Astrocyte of the cerebellum (primary cell): ENCODE results near the gene MSMB.

Source experiments
- DNase-seq: peaks from one replicate; pipeline ENCODE4 v3.0.0-alpha.2; 2011; ENCODE audit warnings: low read depth
- H3K4me3 ChIP-seq: 2 replicates; pipeline ENCODE4 v1.5.1; 2011; ENCODE audit warnings: mild to moderate bottlenecking, low read depth, low read length, moderate library complexity
- in situ Hi-C: cut with HindIII; loops from 2 replicates; pipeline ENCODE4 v1.10.0; 2017; ENCODE audit warnings: low sequenced_read_pairs
- TF ChIP-seq, protein P1 (sequence below): IDR thresholded peaks from 2 replicates; pipeline ENCODE4 v1.5.1; 2012; ENCODE audit warnings: low read length, low read depth, moderate library complexity, mild to moderate bottlenecking; ENCODE audit errors: missing control alignments

MSMB gene

DNA sequence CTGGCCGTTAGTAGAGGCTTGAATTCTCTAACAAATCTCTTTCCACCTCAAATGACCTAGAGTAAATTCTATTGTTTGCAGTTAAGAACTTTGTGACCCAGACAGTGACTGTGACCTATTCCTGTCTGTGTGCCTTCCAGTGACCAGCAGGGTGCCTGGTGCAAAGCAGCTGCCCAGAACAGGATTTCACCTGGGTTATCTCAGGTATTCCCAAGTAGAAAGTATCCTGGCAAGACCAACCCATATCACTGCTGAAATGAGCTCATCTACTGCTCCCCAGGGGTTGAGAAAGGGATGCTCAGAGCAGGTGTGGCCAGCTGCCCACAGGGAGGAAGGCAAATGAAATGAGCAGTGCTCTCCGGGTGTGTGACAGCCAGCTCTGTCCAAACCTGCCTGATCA lies 2.1 kb upstream of the MSMB start:
- TF ChIP-seq, protein P1, sequence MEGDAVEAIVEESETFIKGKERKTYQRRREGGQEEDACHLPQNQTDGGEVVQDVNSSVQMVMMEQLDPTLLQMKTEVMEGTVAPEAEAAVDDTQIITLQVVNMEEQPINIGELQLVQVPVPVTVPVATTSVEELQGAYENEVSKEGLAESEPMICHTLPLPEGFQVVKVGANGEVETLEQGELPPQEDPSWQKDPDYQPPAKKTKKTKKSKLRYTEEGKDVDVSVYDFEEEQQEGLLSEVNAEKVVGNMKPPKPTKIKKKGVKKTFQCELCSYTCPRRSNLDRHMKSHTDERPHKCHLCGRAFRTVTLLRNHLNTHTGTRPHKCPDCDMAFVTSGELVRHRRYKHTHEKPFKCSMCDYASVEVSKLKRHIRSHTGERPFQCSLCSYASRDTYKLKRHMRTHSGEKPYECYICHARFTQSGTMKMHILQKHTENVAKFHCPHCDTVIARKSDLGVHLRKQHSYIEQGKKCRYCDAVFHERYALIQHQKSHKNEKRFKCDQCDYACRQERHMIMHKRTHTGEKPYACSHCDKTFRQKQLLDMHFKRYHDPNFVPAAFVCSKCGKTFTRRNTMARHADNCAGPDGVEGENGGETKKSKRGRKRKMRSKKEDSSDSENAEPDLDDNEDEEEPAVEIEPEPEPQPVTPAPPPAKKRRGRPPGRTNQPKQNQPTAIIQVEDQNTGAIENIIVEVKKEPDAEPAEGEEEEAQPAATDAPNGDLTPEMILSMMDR, result no peak
- in situ Hi-C loops, result no loop called here

DNA sequence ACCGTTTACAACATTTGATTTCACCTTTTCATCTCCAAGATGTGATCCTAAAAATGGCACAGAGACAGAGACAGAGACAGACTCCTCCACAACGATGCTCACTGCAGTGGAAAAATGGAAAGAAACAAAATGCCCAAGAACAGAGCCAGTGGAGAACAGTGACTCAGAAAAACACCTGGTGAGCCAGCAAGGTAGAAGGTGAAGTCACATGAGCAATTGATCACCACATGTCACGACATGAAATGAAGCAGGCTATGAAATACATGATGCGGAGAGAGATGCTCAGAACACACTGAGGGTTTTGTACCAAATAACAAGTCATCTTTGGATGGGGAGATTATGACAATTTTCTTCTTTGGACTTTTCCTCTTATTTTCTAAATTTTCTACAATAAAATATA lies 3.5 kb downstream of the MSMB start:
- no peak overlapping the region for H3K4me3 ChIP-seq
- in situ Hi-C loops, result no loop called here
- TF ChIP-seq, protein P1, result no peak
- no peak for DNase-seq

More for the DNA sequence above, 2.1 kb upstream of the MSMB start:
- H3K4me3 ChIP-seq, result no peak overlapping the region
- no peak for DNase-seq

DNA sequence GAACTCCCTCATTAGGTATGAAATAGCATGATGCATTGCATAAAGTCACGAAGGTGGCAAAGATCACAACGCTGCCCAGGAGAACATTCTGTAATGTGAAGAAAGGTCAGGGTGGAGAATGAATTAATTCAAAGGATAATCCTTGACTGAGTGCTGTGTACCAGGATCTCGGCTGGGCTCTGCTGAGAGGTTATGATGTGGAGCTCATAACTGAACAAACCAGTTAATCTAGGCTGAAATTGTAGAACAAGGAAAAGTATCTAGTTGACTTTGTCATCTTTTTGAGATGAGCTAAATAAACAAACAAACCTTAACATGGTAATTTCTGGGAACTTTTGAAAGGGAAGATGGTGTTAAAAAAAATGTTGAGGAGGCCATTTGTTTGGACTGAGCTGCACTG lies 6.1 kb downstream of the MSMB start:
- no peak overlapping the region for H3K4me3 ChIP-seq
- in situ Hi-C loops, result no loop called here
- TF ChIP-seq, protein P1, result no peak

DNA sequence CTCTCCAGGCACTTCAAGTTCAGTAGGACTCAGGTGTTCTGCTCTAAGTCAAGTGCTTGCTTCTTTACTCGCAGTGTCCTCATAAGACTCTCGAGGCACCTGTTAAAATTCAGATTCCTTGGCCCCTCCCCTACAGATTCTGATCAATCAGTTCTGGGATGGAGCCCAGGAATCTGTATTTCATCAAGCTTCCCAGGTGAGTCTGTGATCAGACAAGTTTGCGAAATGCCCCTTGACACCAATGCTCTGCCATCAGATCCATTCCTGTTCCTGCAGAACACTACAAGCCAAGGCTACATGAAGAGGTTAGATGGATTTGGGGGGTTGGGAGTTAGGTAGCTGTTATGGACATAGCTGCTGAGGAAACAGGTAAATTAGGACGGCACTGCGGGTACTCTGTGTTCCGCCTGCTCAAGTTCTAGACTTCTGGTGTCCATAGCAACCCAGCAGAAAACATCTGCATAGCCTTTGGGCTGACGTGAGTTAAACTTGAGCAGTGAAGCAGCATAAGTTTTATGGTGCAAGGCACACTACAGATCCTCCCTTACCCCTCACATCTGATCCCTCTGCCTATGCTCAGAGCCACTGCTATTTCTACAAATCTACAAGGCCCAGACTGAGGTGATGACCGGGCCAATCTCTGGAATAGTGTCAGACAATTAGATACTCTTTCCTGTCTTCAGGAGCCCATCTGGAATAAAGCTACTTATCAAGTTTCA lies 8.8 kb downstream of the MSMB start:
- no peak overlapping the region for H3K4me3 ChIP-seq
- no peak for DNase-seq
- in situ Hi-C loops, result no loop called here
- TF ChIP-seq, protein P1, result no peak

More for the DNA sequence above, 6.1 kb downstream of the MSMB start:
- DNase-seq, result no peak

DNA sequence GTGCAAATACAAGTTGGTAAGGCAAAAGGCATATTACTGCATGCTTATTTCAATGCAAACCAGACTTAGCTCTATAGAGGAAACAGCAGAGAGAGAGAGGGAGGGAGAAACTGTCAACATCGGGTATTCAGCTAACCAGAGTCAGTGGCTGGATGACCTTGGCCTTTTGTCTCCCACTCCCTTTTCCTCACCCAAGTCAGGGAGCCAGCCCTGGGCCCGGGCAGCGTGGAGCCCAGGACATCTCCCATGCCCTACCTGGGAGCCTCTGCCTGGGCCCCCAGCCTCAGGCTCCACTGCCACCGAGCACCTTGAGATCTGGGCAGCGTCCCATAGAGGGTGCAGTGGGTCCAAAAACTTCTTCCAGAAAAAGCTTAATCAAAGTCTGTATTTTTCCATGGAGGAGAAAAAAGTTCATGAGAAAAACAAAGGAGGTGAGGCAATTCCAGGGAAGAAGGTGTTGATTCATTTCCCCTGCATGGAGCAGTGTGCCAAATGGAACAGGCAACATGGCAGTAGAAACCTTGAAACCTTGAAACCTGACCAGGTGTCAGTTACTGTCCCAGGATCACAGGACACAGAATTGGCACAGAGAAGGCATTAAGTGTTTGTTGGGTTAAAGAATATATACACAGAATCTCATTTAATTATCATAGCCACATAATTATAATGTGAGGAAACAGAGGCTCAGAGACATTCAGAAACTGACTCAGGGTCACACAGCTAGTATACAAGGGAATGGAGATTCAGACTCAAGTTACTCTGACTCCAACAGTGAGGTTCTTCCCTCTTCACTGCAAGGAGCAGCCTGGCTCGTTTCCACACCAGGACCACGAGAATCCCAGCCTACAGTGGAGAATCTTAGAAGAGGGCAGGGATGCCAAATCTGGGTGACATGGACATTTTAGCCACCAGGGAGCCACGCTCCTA lies 9.9 kb downstream of the MSMB start:
- TF ChIP-seq, protein P1, result no peak

DNA sequence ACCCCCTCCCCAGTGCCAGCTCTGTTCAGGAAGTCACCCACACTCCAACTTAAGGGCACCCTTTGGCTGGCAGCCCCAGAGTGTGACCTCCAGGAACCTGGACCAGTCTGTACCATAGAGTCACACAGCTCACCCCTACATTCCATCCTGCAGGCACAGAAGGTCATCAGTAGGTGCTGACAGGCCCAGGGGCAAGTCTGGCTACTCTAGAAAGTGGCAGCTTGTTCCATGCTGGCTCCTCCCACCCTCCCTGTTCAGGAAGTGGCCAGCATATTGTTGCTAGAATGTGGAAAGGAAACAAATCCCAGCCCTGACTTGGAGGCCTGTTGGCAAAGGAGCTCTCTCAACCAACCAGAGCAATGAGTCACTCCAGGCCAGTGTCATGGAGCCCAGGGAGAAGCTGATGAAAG lies 12.5 kb downstream of the MSMB start:
- H3K4me3 ChIP-seq, result no peak overlapping the region
- TF ChIP-seq, protein P1, result no peak
- in situ Hi-C loops, result no loop called here
- DNase-seq, result peak; percentile 57

More for the DNA sequence above, 9.9 kb downstream of the MSMB start:
- H3K4me3 ChIP-seq, result no peak overlapping the region
- in situ Hi-C loops, result no loop called here
- no peak for DNase-seq
